Parathyroid adenoma (tissue), 2 donors: ENCODE results near the gene OBI1.

Source experiments
- H2AFZ ChIP-seq: fragments of 300-600 bp; sonication (generic); one replicate; pipeline ENCODE4 v1.7.0; 2017; ENCODE audit warnings: antibody characterized with exemption, mild to moderate bottlenecking
- H3K27ac ChIP-seq: fragments of 300-600 bp; sonication (generic); one replicate; pipeline ENCODE4 v1.7.0; 2017
- H3K27me3 ChIP-seq: fragments of 300-600 bp; sonication (generic); one replicate; pipeline ENCODE4 v1.7.0; 2017; ENCODE audit warnings: low read length; ENCODE audit not compliant: control insufficient read depth, insufficient read depth
- H3K36me3 ChIP-seq: fragments of 300-600 bp; sonication (generic); one replicate; pipeline ENCODE4 v1.7.0; 2017; ENCODE audit warnings: low read length; ENCODE audit not compliant: control insufficient read depth, insufficient read depth
- H3K4me1 ChIP-seq: fragments of 300-600 bp; sonication (generic); one replicate; pipeline ENCODE4 v1.7.0; 2017; ENCODE audit warnings: control low read depth
- H3K4me2 ChIP-seq: fragments of 300-600 bp; sonication (generic); one replicate; pipeline ENCODE4 v1.7.0; 2017; ENCODE audit warnings: low read length
- H3K4me3 ChIP-seq: fragments of 300-600 bp; sonication (generic); one replicate; pipeline ENCODE4 v1.7.0; 2017; ENCODE audit warnings: low read depth, low read length
- H3K79me2 ChIP-seq: fragments of 300-600 bp; sonication (generic); one replicate; pipeline ENCODE4 v1.7.0; 2017; ENCODE audit warnings: control low read depth
- H3K9ac ChIP-seq: fragments of 300-600 bp; sonication (generic); one replicate; pipeline ENCODE4 v1.7.0; 2017; ENCODE audit warnings: mild to moderate bottlenecking
- H3K9me3 ChIP-seq: fragments of 300-600 bp; sonication (generic); one replicate; pipeline ENCODE4 v1.7.0; 2017; ENCODE audit warnings: low read length; ENCODE audit not compliant: control insufficient read depth
- TF ChIP-seq, protein P1 (sequence below): fragments of 300-600 bp; sonication (generic); IDR thresholded peaks from one replicate; pipeline ENCODE4 v1.7.0; 2017; ENCODE audit warnings: antibody characterized with exemption, mild to moderate bottlenecking
- donor health status: primary hyperparathyroidism.

Gene OBI1

DNA sequence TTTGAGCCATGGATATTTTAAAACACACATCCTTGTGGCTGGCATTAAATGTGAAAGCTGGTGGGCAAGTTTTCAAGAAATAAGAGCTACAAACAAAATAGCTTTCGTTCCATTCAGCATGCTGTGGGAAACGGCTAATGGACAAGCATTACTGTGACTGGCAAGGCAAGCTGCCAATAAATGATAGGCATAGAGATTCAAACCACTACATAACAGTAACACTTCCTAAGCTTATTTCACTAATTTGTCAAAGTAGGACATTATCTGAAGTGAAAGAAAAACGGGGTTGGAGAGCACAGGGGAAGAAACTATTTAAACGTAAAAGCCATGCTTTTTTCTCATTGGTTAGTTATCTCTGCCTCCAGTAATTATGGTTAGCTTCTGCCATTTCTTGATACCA lies 26.0 kb downstream of the OBI1 start:
- Histone ChIP-seq H3K4me2 (no peak overlapping the region), H3K36me3 (no peaks in the 10 kb centered on the region), H3K4me3 (no peak overlapping the region), H3K79me2 (no peaks in the 10 kb centered on the region), H3K27ac (no peak overlapping the region), H3K9me3 (no peaks in the 10 kb centered on the region), H3K27me3 (no peaks in the 10 kb centered on the region), H3K4me1 (no peaks in the 10 kb centered on the region), H2AFZ (no peak overlapping the region), H3K9ac (no peak overlapping the region)
- TF ChIP-seq, protein P1, sequence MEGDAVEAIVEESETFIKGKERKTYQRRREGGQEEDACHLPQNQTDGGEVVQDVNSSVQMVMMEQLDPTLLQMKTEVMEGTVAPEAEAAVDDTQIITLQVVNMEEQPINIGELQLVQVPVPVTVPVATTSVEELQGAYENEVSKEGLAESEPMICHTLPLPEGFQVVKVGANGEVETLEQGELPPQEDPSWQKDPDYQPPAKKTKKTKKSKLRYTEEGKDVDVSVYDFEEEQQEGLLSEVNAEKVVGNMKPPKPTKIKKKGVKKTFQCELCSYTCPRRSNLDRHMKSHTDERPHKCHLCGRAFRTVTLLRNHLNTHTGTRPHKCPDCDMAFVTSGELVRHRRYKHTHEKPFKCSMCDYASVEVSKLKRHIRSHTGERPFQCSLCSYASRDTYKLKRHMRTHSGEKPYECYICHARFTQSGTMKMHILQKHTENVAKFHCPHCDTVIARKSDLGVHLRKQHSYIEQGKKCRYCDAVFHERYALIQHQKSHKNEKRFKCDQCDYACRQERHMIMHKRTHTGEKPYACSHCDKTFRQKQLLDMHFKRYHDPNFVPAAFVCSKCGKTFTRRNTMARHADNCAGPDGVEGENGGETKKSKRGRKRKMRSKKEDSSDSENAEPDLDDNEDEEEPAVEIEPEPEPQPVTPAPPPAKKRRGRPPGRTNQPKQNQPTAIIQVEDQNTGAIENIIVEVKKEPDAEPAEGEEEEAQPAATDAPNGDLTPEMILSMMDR, result no peak

GRCh38 chr13:78631077-78631476 lies 27.9 kb downstream of the OBI1 start:
- Histone ChIP-seq H2AFZ (no peak overlapping the region), H3K36me3 (no peaks in the 10 kb centered on the region), H3K27ac (no peak overlapping the region), H3K9ac (no peak overlapping the region), H3K4me1 (no peaks in the 10 kb centered on the region), H3K27me3 (no peaks in the 10 kb centered on the region), H3K4me2 (no peak overlapping the region), H3K79me2 (no peaks in the 10 kb centered on the region), H3K4me3 (no peak overlapping the region), H3K9me3 (no peaks in the 10 kb centered on the region)
- TF ChIP-seq, protein P1, result no peak

DNA sequence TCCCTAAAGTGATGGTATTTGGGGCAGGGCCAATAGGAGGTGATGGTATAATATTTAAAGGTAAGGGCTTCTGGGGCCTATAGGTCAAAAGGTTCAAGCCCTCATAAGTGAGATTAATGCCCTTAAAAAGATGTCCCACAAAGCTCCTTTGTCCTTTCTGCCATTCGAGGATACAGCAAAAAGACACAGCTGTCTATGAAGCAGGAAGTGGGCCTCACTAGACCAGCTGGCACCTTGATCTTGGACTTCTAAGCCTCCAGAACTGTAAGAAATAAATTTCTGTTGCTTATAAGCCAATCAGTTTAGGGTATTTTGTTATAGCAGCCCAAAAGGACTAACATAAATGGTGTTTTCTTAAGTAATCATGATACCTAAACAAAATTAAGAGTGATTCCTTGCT lies 28.4 kb downstream of the OBI1 start:
- Histone ChIP-seq H3K9me3 (no peaks in the 10 kb centered on the region), H3K79me2 (no peaks in the 10 kb centered on the region), H2AFZ (no peak overlapping the region), H3K9ac (no peak overlapping the region), H3K4me2 (no peak overlapping the region), H3K27me3 (no peaks in the 10 kb centered on the region), H3K27ac (no peak overlapping the region), H3K36me3 (no peaks in the 10 kb centered on the region), H3K4me1 (no peaks in the 10 kb centered on the region), H3K4me3 (no peak overlapping the region)
- TF ChIP-seq, protein P1, result no peak

- TF ChIP-seq, protein P1, result no peak
- no peaks in the 10 kb centered on the region for H3K36me3 ChIP-seq
- no peak overlapping the region for H3K27ac ChIP-seq
- no peaks in the 10 kb centered on the region for H3K27me3 ChIP-seq
- no peak overlapping the region for H3K4me2 ChIP-seq
- no peak overlapping the region for H2AFZ ChIP-seq
- no peak overlapping the region for H3K4me3 ChIP-seq
- H3K9me3 ChIP-seq, result no peaks in the 10 kb centered on the region
- H3K4me1 ChIP-seq, result no peaks in the 10 kb centered on the region
- H3K79me2 ChIP-seq, result no peaks in the 10 kb centered on the region
- no peak overlapping the region for H3K9ac ChIP-seq
Measured at GRCh38 chr13:78625384-78625783, 33.6 kb downstream of the OBI1 start.

- TF ChIP-seq, protein P1, result no peak
- Histone ChIP-seq H3K79me2 (no peaks in the 10 kb centered on the region), H3K27me3 (no peaks in the 10 kb centered on the region), H3K4me3 (no peak overlapping the region), H3K9ac (no peak overlapping the region), H2AFZ (no peak overlapping the region), H3K4me1 (no peaks in the 10 kb centered on the region), H3K27ac (no peak overlapping the region), H3K36me3 (no peaks in the 10 kb centered on the region), H3K9me3 (no peaks in the 10 kb centered on the region), H3K4me2 (no peak overlapping the region)
Measured at GRCh38 chr13:78623132-78623531, 35.8 kb downstream of the OBI1 start.
